ENCODE results near the gene CIB4. TPM values are rescaled to one million over a fixed set of nuclear protein-coding genes. Genes with fewer than 3 reads are reported as not detected.

CIB4 gene
- total RNA-seq, 2 donors from 2014 or later = 0.46 TPM; not detected in 1

GRCh38 chr2:26577442-26578112 is 63.6 kb downstream of the CIB4 start:
- Histone ChIP-seq H3K27me3 (replicated peaks; ENCODE audit: insufficient read depth) (no peaks in the 10 kb centered on the region), H3K27ac (no peak overlapping the region), H3K4me3 (no peak overlapping the region), H3K4me1 (replicated peaks) (no peaks in the 10 kb centered on the region), H3K36me3 (no peaks in the 10 kb centered on the region), H3K9me3 (no peaks in the 10 kb centered on the region)
- TF ChIP-seq CTCF (IDR thresholded peaks at IDR 0.05) = peak; percentile 84 to 92 (median 89)
- TF ChIP-seq POLR2A (IDR thresholded peaks at IDR 0.05) = no peak
- peak; percentile 13 for TF ChIP-seq POLR2AphosphoS5 (IDR thresholded peaks at IDR 0.05)
- intact Hi-C loops (cut with DNase I) = no loop called here
- WGBS = 48% methylated on average over 24 of the region's 24 CpGs
- peak; percentile 42 for DNase-seq (ENCODE audit: low spot score)

- no peak for DNase-seq (ENCODE audit: low spot score)
- Histone ChIP-seq H3K27ac (no peak overlapping the region), H3K4me3 (no peak overlapping the region), H3K36me3 (no peaks in the 10 kb centered on the region), H3K27me3 (replicated peaks; ENCODE audit: insufficient read depth) (no peaks in the 10 kb centered on the region), H3K9me3 (no peaks in the 10 kb centered on the region), H3K4me1 (replicated peaks) (no peaks in the 10 kb centered on the region)
- TF ChIP-seq POLR2AphosphoS5 (IDR thresholded peaks at IDR 0.05) = no peak
- intact Hi-C loops (cut with DNase I) = no loop called here
- WGBS = 59% methylated on average over 17 of the region's 17 CpGs
Measured at GRCh38 chr2:26576565-26577441, 64.4 kb downstream of the CIB4 start.

GRCh38 chr2:26575836-26576564 is 65.2 kb downstream of the CIB4 start:
- intact Hi-C loops (cut with DNase I) = no loop called here
- Histone ChIP-seq H3K27me3 (replicated peaks; ENCODE audit: insufficient read depth) (no peaks in the 10 kb centered on the region), H3K36me3 (no peaks in the 10 kb centered on the region), H3K4me1 (replicated peaks) (no peaks in the 10 kb centered on the region), H3K27ac (no peak overlapping the region), H3K9me3 (no peaks in the 10 kb centered on the region), H3K4me3 (no peak overlapping the region)
- DNase-seq (ENCODE audit: low spot score) = no peak
- TF ChIP-seq POLR2AphosphoS5 (IDR thresholded peaks at IDR 0.05) = no peak
- no peak for TF ChIP-seq POLR2A (IDR thresholded peaks at IDR 0.05)
- no peak for TF ChIP-seq CTCF (IDR thresholded peaks at IDR 0.05)
- 94% methylated on average over 17 of the region's 17 CpGs for WGBS

- DNase-seq (ENCODE audit: low spot score) = no peak
- intact Hi-C loops (cut with DNase I) = no loop called here
- H3K4me3 ChIP-seq = no peak overlapping the region
Measured at GRCh38 chr2:26574900-26575560, 66.1 kb downstream of the CIB4 start.

More at GRCh38 chr2:26574900-26575560, 66.1 kb downstream of the CIB4 start:
- TF ChIP-seq POLR2A (IDR thresholded peaks at IDR 0.05) (no peak), CTCF (IDR thresholded peaks at IDR 0.05) (no peak), POLR2AphosphoS5 (IDR thresholded peaks at IDR 0.05) (no peak)
- Histone ChIP-seq H3K27ac (no peak overlapping the region), H3K9me3 (no peaks in the 10 kb centered on the region), H3K36me3 (no peaks in the 10 kb centered on the region), H3K27me3 (replicated peaks; ENCODE audit: insufficient read depth) (no peaks in the 10 kb centered on the region), H3K4me1 (replicated peaks) (no peaks in the 10 kb centered on the region)
- 65% methylated on average over 17 of the region's 17 CpGs for WGBS

All from prostate gland (tissue), 2 donors.